ENCODE measurements around the gene CLDN15.
"Not testable (repeated sequence)": the region's sequence is repeated elsewhere in the genome, so short reads cannot be mapped to it uniquely, and the experiment has no call there.

The CLDN15 gene

DNA sequence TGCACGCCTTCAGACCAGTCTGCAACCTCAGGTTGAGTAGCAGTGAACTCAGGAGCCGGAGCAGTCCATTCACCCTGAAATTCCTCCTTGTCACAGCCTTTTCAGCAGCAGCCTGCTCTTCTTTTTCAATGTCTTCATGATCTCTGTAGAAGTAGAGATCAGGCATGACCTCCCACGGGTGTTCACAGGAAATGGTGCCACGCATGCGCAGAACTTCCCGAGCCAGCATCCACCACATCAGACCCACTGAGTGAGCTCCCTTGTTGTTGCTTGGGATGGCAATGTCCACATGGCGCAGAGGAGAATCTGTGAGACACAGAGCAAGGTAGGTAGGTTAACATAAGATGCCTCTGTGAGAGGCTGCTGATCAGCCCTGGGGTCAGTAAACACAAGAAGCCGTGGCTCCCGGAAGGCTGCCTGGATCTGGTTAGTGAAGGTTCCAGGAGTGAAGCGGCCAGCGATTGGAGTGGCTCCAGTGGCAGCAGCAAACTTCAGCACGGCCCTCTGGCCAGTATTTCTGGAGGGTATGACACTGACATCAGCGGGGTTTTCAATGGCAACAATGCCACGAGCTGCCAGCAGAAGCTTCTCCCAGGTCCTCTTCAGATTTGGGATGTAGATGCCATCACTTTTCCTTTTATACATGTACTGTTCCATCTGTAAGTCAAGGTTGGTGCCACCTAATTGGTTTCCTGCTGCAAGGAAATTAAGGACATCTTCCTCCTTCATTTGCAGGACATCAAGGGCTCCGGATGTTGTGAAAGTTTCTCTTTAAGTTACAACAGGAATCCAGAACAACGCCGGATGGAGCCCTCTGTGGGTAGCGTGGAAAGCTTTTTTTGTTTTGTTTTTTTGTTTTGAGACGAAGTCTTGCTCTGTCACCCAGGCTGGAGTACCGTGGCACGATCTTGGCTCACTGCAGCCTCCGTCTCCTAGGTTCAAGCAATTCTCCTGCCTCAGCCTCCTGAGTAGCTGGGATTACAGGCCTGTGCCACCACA is 33.6 kb downstream of the CLDN15 start:
- H3K9me3 ChIP-seq (ENCODE audit: control insufficient read depth, low read length); H3K4me3 ChIP-seq (ENCODE audit: low read length); DNase-seq (ENCODE audit: low read depth); H3K9ac ChIP-seq (ENCODE audit: low read length); H3K4me1 ChIP-seq (ENCODE audit: control insufficient read depth, insufficient read depth, low read length): not testable (repeated sequence)
- Histone ChIP-seq H3K27me3 (replicated peaks; ENCODE audit: control insufficient read depth, insufficient read depth, low read length) (peaks cover 20% of the 10 kb centered on the region), H3K36me3 (ENCODE audit: control insufficient read depth, insufficient read depth, low read length, severe bottlenecking) (peaks cover 26% of the 10 kb centered on the region)

DNA sequence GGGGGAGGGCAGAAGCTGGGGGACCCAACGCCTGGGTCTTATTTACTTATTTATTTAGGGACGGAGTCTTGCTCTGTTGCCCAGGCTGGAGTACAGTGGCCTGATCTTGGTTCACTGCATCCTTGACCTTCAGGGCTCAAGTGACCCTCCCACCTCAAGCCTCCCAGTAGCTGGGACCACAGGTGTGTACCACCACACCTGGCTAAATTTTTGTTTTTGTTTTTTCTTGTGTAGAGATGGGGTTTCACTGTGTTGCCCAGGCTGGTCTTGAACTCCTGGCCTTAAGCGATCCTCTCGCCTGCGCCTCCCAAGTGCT is 35.0 kb downstream of the CLDN15 start:
- DNase-seq (ENCODE audit: low read depth), result no peak
- no peak overlapping the region for H3K9ac ChIP-seq (ENCODE audit: low read length)
- H3K4me1 ChIP-seq (ENCODE audit: control insufficient read depth, insufficient read depth, low read length), result peaks cover 3% of the 10 kb centered on the region
- peaks cover 15% of the 10 kb centered on the region for H3K36me3 ChIP-seq (ENCODE audit: control insufficient read depth, insufficient read depth, low read length, severe bottlenecking)
- no peaks in the 10 kb centered on the region for H3K9me3 ChIP-seq (ENCODE audit: control insufficient read depth, low read length)
- H3K4me3 ChIP-seq (ENCODE audit: low read length), result no peak overlapping the region
- H3K27me3 ChIP-seq (replicated peaks; ENCODE audit: control insufficient read depth, insufficient read depth, low read length), result peaks cover 27% of the 10 kb centered on the region

DNA sequence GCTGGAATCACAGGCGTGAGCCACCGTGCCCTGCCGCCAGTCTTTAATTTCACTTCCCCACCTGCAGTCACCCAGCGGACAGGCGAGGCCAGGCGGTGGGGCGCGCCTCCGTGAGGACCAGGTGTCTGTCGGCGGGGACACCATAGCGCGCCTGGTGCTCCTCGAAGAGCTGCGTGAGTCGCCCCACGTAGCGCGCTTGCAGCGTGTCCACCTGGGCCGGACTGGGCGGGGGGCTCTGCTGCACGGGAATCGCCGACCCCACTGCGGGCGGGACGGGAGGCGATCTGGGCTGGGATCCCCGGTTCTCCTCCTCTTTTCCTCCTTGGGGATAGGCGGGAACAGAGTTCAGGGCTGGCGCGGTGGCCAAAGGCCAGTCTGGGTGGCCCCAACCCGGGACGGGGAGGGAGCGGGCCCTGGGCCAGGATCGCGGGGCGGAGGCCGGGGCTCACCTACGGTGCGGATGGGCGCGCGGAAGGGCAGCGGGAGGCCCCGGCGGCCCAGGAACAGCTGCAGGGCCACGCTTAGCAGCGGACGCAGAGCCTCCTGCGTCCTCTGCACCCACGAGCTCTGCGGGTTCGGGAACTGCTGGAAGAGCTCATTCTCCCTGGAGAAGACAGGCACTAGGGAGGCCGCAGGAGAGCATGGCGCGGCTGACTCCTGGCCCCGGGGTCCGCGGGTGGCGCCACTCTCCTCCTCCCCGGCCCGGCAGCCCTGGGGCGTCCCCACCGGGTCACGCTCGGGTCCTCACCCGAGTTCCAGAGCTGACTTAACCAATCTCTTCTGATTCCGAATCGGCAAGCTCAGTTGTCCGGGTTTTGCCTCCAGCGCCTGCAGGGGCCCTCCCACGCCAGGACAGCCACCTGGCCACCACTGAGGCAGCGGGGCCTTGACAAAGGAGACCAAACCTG is 35.7 kb downstream of the CLDN15 start:
- peak; percentile 3 for DNase-seq (ENCODE audit: low read depth)
- peaks cover 10% of the 10 kb centered on the region for H3K36me3 ChIP-seq (ENCODE audit: control insufficient read depth, insufficient read depth, low read length, severe bottlenecking)
- H3K4me3 ChIP-seq (ENCODE audit: low read length), result no peak overlapping the region
- H3K9ac ChIP-seq (ENCODE audit: low read length), result no peak overlapping the region
- peaks cover 3% of the 10 kb centered on the region for H3K4me1 ChIP-seq (ENCODE audit: control insufficient read depth, insufficient read depth, low read length)
- H3K9me3 ChIP-seq (ENCODE audit: control insufficient read depth, low read length), result no peaks in the 10 kb centered on the region
- peaks cover 27% of the 10 kb centered on the region for H3K27me3 ChIP-seq (replicated peaks; ENCODE audit: control insufficient read depth, insufficient read depth, low read length)

DNA sequence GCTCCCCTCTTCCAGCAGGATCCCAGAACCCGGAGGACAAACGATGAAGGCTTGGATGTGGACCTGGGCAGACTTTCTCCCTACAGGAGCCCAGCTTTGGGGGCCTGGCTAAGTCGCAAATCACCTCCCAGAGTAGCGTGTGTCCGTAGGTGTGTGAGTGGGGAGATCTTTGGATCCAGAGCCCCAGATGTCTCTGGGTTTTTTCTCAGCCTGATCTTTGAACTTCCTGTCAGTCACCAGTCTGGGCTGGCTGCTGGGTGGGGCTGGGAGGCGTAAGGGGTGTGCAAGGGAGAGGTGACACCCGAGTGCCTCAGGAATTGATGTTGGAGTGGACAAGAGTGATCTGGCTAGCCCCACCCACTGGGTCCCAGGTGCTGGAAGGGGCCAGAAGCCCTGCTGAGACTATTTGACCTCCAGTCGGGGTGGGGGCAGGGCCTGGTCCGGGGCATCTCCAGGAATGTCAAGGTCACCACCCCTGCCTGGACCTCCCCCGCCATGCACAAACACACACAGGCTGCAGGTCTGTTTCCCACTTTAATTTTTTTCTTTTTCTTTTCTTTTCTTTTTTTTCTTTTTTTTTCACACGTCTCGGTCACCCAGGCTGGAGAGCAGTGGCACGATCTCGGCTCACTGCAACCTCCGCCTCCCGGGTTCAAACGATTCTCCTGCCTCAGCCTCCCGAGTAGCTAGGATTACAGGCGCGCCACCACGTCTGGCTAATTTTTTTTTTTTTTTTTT is 36.6 kb downstream of the CLDN15 start, which contains the start of gene MOGAT3:
TSS of gene MOGAT3 (minus strand) at position 175 of the 738 bp plus-strand sequence. CDS start 182 bp downstream, outside the sequence.
- no peak within 1 kb of the TSS for H3K4me3 ChIP-seq (ENCODE audit: low read length)
- H3K27me3 ChIP-seq (replicated peaks; ENCODE audit: control insufficient read depth, insufficient read depth, low read length), result peaks cover 27% of the 10 kb centered on the region
- no peak for DNase-seq (ENCODE audit: low read depth)
- H3K36me3 ChIP-seq (ENCODE audit: control insufficient read depth, insufficient read depth, low read length, severe bottlenecking), result peaks cover 4% of the 10 kb centered on the region
- peaks cover 3% of the 10 kb centered on the region for H3K4me1 ChIP-seq (ENCODE audit: control insufficient read depth, insufficient read depth, low read length)
- no peaks in the 10 kb centered on the region for H3K9me3 ChIP-seq (ENCODE audit: control insufficient read depth, low read length)
- no peak within 1 kb of the TSS for H3K9ac ChIP-seq (ENCODE audit: low read length)

DNA sequence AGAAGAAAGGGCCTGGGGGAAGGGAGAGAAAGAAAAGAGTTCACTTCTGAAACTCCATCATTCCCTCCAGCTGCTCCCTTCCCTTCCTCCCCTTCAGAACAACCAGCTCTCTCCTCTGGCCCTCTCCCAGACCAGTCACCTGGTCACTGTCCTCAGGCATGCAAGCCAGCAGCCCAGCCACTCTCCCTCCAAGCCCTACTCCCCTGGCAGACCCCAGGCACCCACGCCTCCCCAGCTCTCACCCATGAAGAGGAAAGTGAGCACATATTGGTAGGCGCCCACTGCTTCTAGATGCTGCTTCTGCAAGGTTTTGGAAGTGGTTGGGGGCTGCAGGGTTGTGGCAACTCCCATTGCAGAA is 37.1 kb downstream of the CLDN15 start:
- Histone ChIP-seq H3K36me3 (ENCODE audit: control insufficient read depth, insufficient read depth, low read length, severe bottlenecking) (no peaks in the 10 kb centered on the region), H3K4me1 (ENCODE audit: control insufficient read depth, insufficient read depth, low read length) (peaks cover 3% of the 10 kb centered on the region), H3K9me3 (ENCODE audit: control insufficient read depth, low read length) (no peaks in the 10 kb centered on the region), H3K4me3 (ENCODE audit: low read length) (no peak overlapping the region), H3K27me3 (replicated peaks; ENCODE audit: control insufficient read depth, insufficient read depth, low read length) (peaks cover 27% of the 10 kb centered on the region), H3K9ac (ENCODE audit: low read length) (no peak overlapping the region)
- no peak for DNase-seq (ENCODE audit: low read depth)

DNA sequence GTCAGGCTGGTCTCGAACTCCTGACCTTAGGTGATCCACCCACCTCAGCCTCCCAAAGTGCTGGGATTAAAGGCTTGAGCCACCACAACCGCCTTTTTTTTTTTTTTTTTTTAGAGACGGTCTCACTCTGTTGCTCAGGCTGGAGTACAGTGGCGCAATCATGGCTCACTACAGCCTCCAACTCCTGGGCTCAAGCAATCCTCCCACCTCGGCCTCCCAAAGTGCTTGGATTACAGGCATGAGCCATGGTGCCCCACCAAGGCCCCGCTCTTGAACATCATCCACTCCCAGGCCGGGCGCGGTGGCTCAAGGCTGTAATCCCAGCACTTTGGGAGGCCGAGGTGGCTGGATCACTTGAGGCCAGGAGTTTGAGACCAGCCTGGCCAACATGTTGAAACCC is 38.1 kb downstream of the CLDN15 start:
- H3K4me1 ChIP-seq (ENCODE audit: control insufficient read depth, insufficient read depth, low read length); H3K36me3 ChIP-seq (ENCODE audit: control insufficient read depth, insufficient read depth, low read length, severe bottlenecking); H3K9me3 ChIP-seq (ENCODE audit: control insufficient read depth, low read length); H3K4me3 ChIP-seq (ENCODE audit: low read length); H3K9ac ChIP-seq (ENCODE audit: low read length); DNase-seq (ENCODE audit: low read depth): not testable (repeated sequence)
- peaks cover 30% of the 10 kb centered on the region for H3K27me3 ChIP-seq (replicated peaks; ENCODE audit: control insufficient read depth, insufficient read depth, low read length)

DNA sequence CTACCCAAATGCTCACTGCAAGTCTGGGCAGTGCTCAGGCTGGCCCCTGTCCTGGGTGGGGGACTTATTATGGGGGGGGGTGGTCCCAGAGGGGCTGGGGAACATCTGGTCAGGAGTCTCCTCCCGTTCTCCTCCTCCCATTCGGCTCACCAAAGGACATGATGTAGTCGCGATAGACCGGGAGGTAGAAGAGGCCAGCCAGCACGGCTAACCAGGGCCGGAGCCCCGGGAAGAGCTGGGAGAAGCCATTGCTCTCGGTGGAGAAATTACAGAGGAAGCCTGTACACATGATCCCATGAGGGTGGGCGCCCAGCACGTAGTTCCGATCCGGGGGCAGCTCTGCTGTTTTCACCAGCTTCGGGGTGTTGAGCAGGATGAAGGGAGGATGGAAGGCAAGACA is 39.1 kb downstream of the CLDN15 start:
- Histone ChIP-seq H3K9ac (ENCODE audit: low read length) (no peak overlapping the region), H3K4me1 (ENCODE audit: control insufficient read depth, insufficient read depth, low read length) (peaks cover 3% of the 10 kb centered on the region), H3K4me3 (ENCODE audit: low read length) (no peak overlapping the region), H3K36me3 (ENCODE audit: control insufficient read depth, insufficient read depth, low read length, severe bottlenecking) (no peaks in the 10 kb centered on the region), H3K27me3 (replicated peaks; ENCODE audit: control insufficient read depth, insufficient read depth, low read length) (peaks cover 30% of the 10 kb centered on the region), H3K9me3 (ENCODE audit: control insufficient read depth, low read length) (no peaks in the 10 kb centered on the region)
- DNase-seq (ENCODE audit: low read depth), result no peak

DNA sequence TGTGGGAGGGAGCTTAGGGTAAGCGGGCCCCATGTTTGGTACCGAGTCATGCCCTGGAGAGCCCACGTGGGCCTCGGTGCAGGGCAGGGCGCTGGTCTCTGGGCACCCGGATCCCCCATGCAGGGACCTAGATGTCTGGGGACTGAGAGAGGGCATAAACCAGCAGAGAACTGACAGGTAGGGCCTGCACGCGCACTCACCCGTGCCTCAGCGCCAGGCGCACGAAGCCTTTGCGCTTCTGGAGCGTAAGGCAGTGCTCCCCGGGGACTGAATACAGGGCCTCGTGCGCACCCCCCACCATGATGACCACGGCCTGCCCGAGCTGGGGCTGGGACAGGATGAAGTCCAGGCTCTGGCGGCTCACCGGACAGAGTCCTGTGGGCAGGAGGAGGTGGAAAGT is 39.6 kb downstream of the CLDN15 start:
- DNase-seq (ENCODE audit: low read depth), result no peak
- Histone ChIP-seq H3K9ac (ENCODE audit: low read length) (no peak overlapping the region), H3K9me3 (ENCODE audit: control insufficient read depth, low read length) (no peaks in the 10 kb centered on the region), H3K4me1 (ENCODE audit: control insufficient read depth, insufficient read depth, low read length) (peaks cover 3% of the 10 kb centered on the region), H3K36me3 (ENCODE audit: control insufficient read depth, insufficient read depth, low read length, severe bottlenecking) (no peaks in the 10 kb centered on the region), H3K27me3 (replicated peaks; ENCODE audit: control insufficient read depth, insufficient read depth, low read length) (peaks cover 30% of the 10 kb centered on the region), H3K4me3 (ENCODE audit: low read length) (no peak overlapping the region)

DNA sequence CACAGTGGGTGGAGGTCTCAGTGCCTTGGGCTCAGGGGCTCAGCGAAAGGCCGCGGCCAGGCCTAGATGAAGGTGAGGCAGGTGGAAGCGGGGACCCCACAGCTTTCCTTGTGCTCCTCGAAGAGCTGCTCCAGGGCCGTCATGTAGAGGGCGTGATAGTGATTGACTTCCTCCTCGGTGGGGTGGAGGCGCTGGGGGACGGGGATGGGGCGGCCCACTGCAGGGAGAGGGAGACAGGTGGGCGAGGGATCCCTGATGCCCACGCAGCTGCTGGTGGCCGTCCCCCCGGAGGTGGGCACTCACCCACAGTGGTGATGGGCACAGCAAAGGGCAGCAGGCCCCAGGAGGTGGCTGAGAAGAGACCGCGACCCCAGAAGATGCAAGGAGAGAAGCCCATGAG is 41.7 kb downstream of the CLDN15 start:
- no peaks in the 10 kb centered on the region for H3K9me3 ChIP-seq (ENCODE audit: control insufficient read depth, low read length)
- no peaks in the 10 kb centered on the region for H3K36me3 ChIP-seq (ENCODE audit: control insufficient read depth, insufficient read depth, low read length, severe bottlenecking)
- no peak overlapping the region for H3K4me3 ChIP-seq (ENCODE audit: low read length)
- peaks cover 25% of the 10 kb centered on the region for H3K27me3 ChIP-seq (replicated peaks; ENCODE audit: control insufficient read depth, insufficient read depth, low read length)
- H3K4me1 ChIP-seq (ENCODE audit: control insufficient read depth, insufficient read depth, low read length), result no peaks in the 10 kb centered on the region
- no peak for DNase-seq (ENCODE audit: low read depth)
- H3K9ac ChIP-seq (ENCODE audit: low read length), result no peak overlapping the region

DNA sequence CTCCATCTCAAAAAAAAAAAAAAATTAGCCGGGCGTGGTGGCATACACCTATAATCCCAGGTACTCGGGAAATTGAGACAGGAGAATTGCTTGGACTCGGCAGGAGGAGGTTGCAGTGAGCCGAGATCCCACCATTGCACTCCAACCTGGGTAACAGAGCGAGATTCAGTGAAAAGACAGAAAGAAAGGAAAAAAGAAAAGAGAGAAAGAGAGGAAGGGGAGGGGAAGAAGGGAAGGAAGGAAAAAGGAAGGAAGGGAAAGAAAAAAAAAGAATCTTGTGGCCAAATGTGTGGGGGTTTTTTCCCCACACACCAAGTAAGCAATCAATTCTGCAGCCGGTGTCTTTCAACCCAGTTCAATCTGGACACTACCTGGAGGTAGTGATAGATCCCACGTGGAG is 48.5 kb downstream of the CLDN15 start:
- Histone ChIP-seq H3K4me1 (ENCODE audit: control insufficient read depth, insufficient read depth, low read length) (no peaks in the 10 kb centered on the region), H3K9ac (ENCODE audit: low read length) (no peak overlapping the region), H3K9me3 (ENCODE audit: control insufficient read depth, low read length) (no peaks in the 10 kb centered on the region), H3K36me3 (ENCODE audit: control insufficient read depth, insufficient read depth, low read length, severe bottlenecking) (no peaks in the 10 kb centered on the region), H3K4me3 (ENCODE audit: low read length) (no peak overlapping the region), H3K27me3 (replicated peaks; ENCODE audit: control insufficient read depth, insufficient read depth, low read length) (peaks cover 13% of the 10 kb centered on the region)
- no peak for DNase-seq (ENCODE audit: low read depth)

All from adipocyte (in vitro differentiated cells).